Keratinocyte (primary cell): ENCODE measurements around the gene RAB37. TPM values are rescaled to one million over a fixed set of nuclear protein-coding genes. Genes with fewer than 3 reads are reported as not detected.

Experiments
- DNase-seq: peaks from one replicate; pipeline ENCODE4 v3.0.0-alpha.2; 2011; ENCODE audit warnings: low read depth, missing footprints, low spot score
- FAIRE-seq: peaks from 2 replicates; lab custom pipeline; 2011; peaks lifted over from hg19 to GRCh38; lab: Jason Lieb, UNC
- H2AFZ ChIP-seq: 2 replicates; pipeline ENCODE4 v1.6.0; 2012; ENCODE audit warnings: low read length, control low read depth, inconsistent platforms; ENCODE audit not compliant: control insufficient read depth
- H3K27ac ChIP-seq: 2 replicates; pipeline ENCODE4 v1.5.1; 2011; ENCODE audit warnings: low read length; ENCODE audit not compliant: control insufficient read depth, insufficient read depth
- H3K27me3 ChIP-seq: 3 replicates; pipeline ENCODE4 v1.6.0; 2011; ENCODE audit warnings: low read length; ENCODE audit not compliant: control insufficient read depth, insufficient read depth; ENCODE audit errors: extremely low read depth
- H3K36me3 ChIP-seq, 2 experiments: 2 replicates in 1 of 2; 3 replicates in 1 of 2; pipeline ENCODE4 v1.5.1; 2011; ENCODE audit warnings: low read length in 2 of 2, mild to moderate bottlenecking in 1 of 2; ENCODE audit not compliant: control insufficient read depth in 2 of 2, insufficient read depth in 2 of 2; ENCODE audit errors: extremely low read depth in 1 of 2
- H3K4me1 ChIP-seq: 3 replicates; pipeline ENCODE4 v1.5.1; 2011; ENCODE audit warnings: low read length; ENCODE audit not compliant: control insufficient read depth, insufficient read depth; ENCODE audit errors: extremely low read depth
- H3K4me2 ChIP-seq: 3 replicates; pipeline ENCODE4 v1.6.0; 2011; ENCODE audit warnings: low read depth, low read length; ENCODE audit not compliant: control insufficient read depth, insufficient read depth; ENCODE audit errors: extremely low read depth
- H3K4me3 ChIP-seq, 3 experiments: fragments of 200-600 bp in 1 of 3; sonication (generic) in 1 of 3; 2 replicates in 2 of 3; 3 replicates in 1 of 3; pipeline ENCODE4 v1.5.1; 2011 to 2016; ENCODE audit warnings: low read length in 3 of 3, mild to moderate bottlenecking in 3 of 3, control low read depth in 2 of 3, inconsistent platforms in 1 of 3, low read depth in 1 of 3, mixed read lengths in 1 of 3, mixed run types in 1 of 3, moderate library complexity in 1 of 3; ENCODE audit not compliant: control insufficient read depth in 2 of 3, insufficient read depth in 2 of 3; ENCODE audit errors: extremely low read depth in 1 of 3
- H3K79me2 ChIP-seq: 2 replicates; pipeline ENCODE4 v1.6.0; 2012; ENCODE audit warnings: low read length; ENCODE audit not compliant: control insufficient read depth, insufficient read depth
- H3K9ac ChIP-seq: 3 replicates; pipeline ENCODE4 v1.6.0; 2011; ENCODE audit warnings: low read length; ENCODE audit not compliant: control insufficient read depth, insufficient read depth; ENCODE audit errors: extremely low read depth
- H3K9me1 ChIP-seq: 3 replicates; pipeline ENCODE4 v1.6.0; 2011; ENCODE audit warnings: low read length; ENCODE audit not compliant: control insufficient read depth, insufficient read depth; ENCODE audit errors: extremely low read depth
- H3K9me3 ChIP-seq: 2 replicates; pipeline ENCODE4 v1.5.1; 2012; ENCODE audit warnings: low read depth, low read length; ENCODE audit not compliant: control insufficient read depth
- H4K20me1 ChIP-seq: 3 replicates; pipeline ENCODE4 v1.6.0; 2011; ENCODE audit warnings: low read length; ENCODE audit not compliant: control insufficient read depth, insufficient read depth; ENCODE audit errors: extremely low read depth
- CTCF ChIP-seq, 3 experiments: IDR thresholded peaks in 1 of 3; conservative IDR thresholded peaks in 1 of 3; optimal IDR thresholded peaks in 1 of 3; 2 replicates in 2 of 3; 3 replicates in 1 of 3; pipeline versions ENCODE3 to v1.5.1; 2011; ENCODE audit warnings: low read length in 3 of 3, mild to moderate bottlenecking in 3 of 3, moderate library complexity in 2 of 3, control low read depth in 1 of 3, inconsistent platforms in 1 of 3; ENCODE audit not compliant: insufficient read depth in 2 of 3; ENCODE audit errors: extremely low read depth in 1 of 3
- EZH2 ChIP-seq: IDR thresholded peaks from one replicate; pipeline ENCODE4 v1.6.1; 2012; ENCODE audit warnings: inconsistent platforms, mild to moderate bottlenecking, low read length, moderate library complexity
- dilution Hi-C: fragments of 300-500 bp; cut with MboI; formaldehyde crosslinking; loops from one replicate; pipeline ENCODE4 v1.7.0; 2020; ENCODE audit warnings: low sequenced_read_pairs; ENCODE audit not compliant: extremely low pct_ligation_motif_present
- polyA plus RNA-seq, 5 experiments: library from polyadenylated mRNA; depleted of rRNA in 3 of 5; stranded (reverse) in 3 of 5; stranded (forward) in 1 of 5; unstranded in 1 of 5; fragments of >200 nt; gene quantifications; 1 replicate in 1 of 5; 2 replicates in 3 of 5; 3 replicates in 1 of 5; pipeline versions ENCODE4 v1.2.1 to v1.2.3, GENCODE V29; 2011 to 2012; ENCODE audit warnings: missing spikeins in 2 of 5, low read depth in 1 of 5, low replicate concordance in 1 of 5

RAB37 gene
- polyA plus RNA-seq, 1 donor (not counting 4 experiments of a cell fraction or from before 2014, with no cell fraction given): 0.03 TPM

- Histone ChIP-seq H3K9me1 (no peaks in the 10 kb centered on the region), H3K27me3 (no peaks in the 10 kb centered on the region), H3K9me3 (no peaks in the 10 kb centered on the region), H2AFZ (no peak overlapping the region), H3K4me2 (no peak overlapping the region), H3K4me1 (no peaks in the 10 kb centered on the region), H3K79me2 (no peaks in the 10 kb centered on the region), H3K27ac (no peak overlapping the region), H3K4me3 (no peak overlapping the region), H4K20me1 (no peaks in the 10 kb centered on the region), H3K9ac (no peak overlapping the region), H3K36me3 (no peaks in the 10 kb centered on the region)
- TF ChIP-seq EZH2 (no peak), CTCF (optimal IDR thresholded peaks at IDR 0.05 in 1 of 3, IDR thresholded peaks at IDR 0.05 in 1 of 3, conservative IDR thresholded peaks at IDR 0.05 in 1 of 3; ENCODE audit: extremely low read depth in 1 of 3, insufficient read depth in 2 of 3, low read length in 3 of 3) (no peak)
- FAIRE-seq (no peak), DNase-seq (no peak)
- dilution Hi-C loops: no loop called here
Observed at GRCh38 chr17:74729368-74729767, 7.7 kb upstream of the RAB37 start.

- dilution Hi-C loops: no loop called here
- no peaks in the 10 kb centered on the region for H3K4me1 ChIP-seq
Observed at GRCh38 chr17:74729866-74730265, 7.2 kb upstream of the RAB37 start.

More at GRCh38 chr17:74729866-74730265, 7.2 kb upstream of the RAB37 start:
- DNase-seq (no peak), FAIRE-seq (no peak)
- Histone ChIP-seq H3K27me3 (no peaks in the 10 kb centered on the region), H3K9me3 (no peaks in the 10 kb centered on the region), H2AFZ (no peak overlapping the region), H4K20me1 (no peaks in the 10 kb centered on the region), H3K4me2 (no peak overlapping the region), H3K9me1 (no peaks in the 10 kb centered on the region), H3K27ac (no peak overlapping the region), H3K36me3 (no peaks in the 10 kb centered on the region), H3K9ac (no peak overlapping the region), H3K4me3 (no peak overlapping the region), H3K79me2 (no peaks in the 10 kb centered on the region)
- no peak for TF ChIP-seq CTCF (optimal IDR thresholded peaks at IDR 0.05 in 1 of 3, IDR thresholded peaks at IDR 0.05 in 1 of 3, conservative IDR thresholded peaks at IDR 0.05 in 1 of 3; ENCODE audit: extremely low read depth in 1 of 3, insufficient read depth in 2 of 3, low read length in 3 of 3)
- TF ChIP-seq EZH2: no peak
